Osteocyte (in vitro differentiated cells): Measurements from ENCODE around the gene TSHZ3. TPM values are rescaled to one million over a fixed set of nuclear protein-coding genes. Genes with fewer than 3 reads are reported as not detected.

Source experiments
- DNase-seq: peaks from one replicate; pipeline ENCODE4 v3.0.0; 2021; ENCODE audit warnings: mixed read lengths; ENCODE audit not compliant: unreplicated experiment; ENCODE audit errors: extremely low spot score
- H3K27ac Mint-ChIP-seq: one replicate; pipeline ENCODE4 v1.8.0; 2021; ENCODE audit warnings: mild to moderate bottlenecking, mixed read lengths; ENCODE audit not compliant: unreplicated experiment
- H3K27me3 Mint-ChIP-seq: one replicate; pipeline ENCODE4 v1.8.0; 2021; ENCODE audit warnings: mixed read lengths; ENCODE audit not compliant: unreplicated experiment
- H3K36me3 Mint-ChIP-seq: one replicate; pipeline ENCODE4 v1.8.0; 2021; ENCODE audit warnings: mixed read lengths; ENCODE audit not compliant: unreplicated experiment
- H3K4me1 Mint-ChIP-seq: one replicate; pipeline ENCODE4 v1.8.0; 2021; ENCODE audit warnings: mixed read lengths; ENCODE audit not compliant: unreplicated experiment
- H3K4me3 Mint-ChIP-seq: one replicate; pipeline ENCODE4 v1.8.0; 2021; ENCODE audit warnings: mild to moderate bottlenecking, moderate library complexity, mixed read lengths; ENCODE audit not compliant: unreplicated experiment
- H3K9me3 Mint-ChIP-seq: one replicate; pipeline ENCODE4 v1.8.0; 2021; ENCODE audit warnings: mixed read lengths; ENCODE audit not compliant: unreplicated experiment
- CTCF ChIP-seq: fragments of 200-600 bp; sonication (generic); IDR thresholded peaks from 2 replicates; pipeline ENCODE4 v1.5.0; 2021; ENCODE audit warnings: antibody characterized with exemption, mild to moderate bottlenecking, moderate library complexity
- long read RNA-seq: library from polyadenylated mRNA; unstranded; transcript quantifications from one replicate; pipeline ENCODE4 v2.0.0, GENCODE V29; 2021
- total RNA-seq: library from RNA; stranded (reverse); gene quantifications from 2 replicates; pipeline ENCODE4 v1.2.1, GENCODE V29; 2021

TSHZ3 gene
- 10.7 and 11.9 TPM in 2 replicates for total RNA-seq
- long read RNA-seq, full-length matches to known transcripts: 3 of 25 reads
- long read RNA-seq, partial matches to known transcripts: 2 of 25 reads
- long read RNA-seq, other reads (novel, unspliced or antisense): 20 of 25 reads

- TF ChIP-seq CTCF: no peak
- no peaks in the 10 kb centered on the region for H3K9me3 Mint-ChIP-seq
- H3K4me3 Mint-ChIP-seq: peak within 1 kb of the TSS; percentile 87
- peak; percentile 88 for DNase-seq
- H3K27me3 Mint-ChIP-seq: peaks cover 30% of the 10 kb centered on the region
- peaks cover 4% of the 10 kb centered on the region for H3K36me3 Mint-ChIP-seq
- H3K4me1 Mint-ChIP-seq: peaks cover 32% of the 10 kb centered on the region
- H3K27ac Mint-ChIP-seq: peak within 1 kb of the TSS; percentile 80
These were observed at the start of gene TSHZ3 for GRCh38 chr19:31349160-31349881. TSS of gene TSHZ3 (minus strand) at chr19:31349436. CDS start at chr19:31349219, 217 bp downstream.

GRCh38 chr19:31397308-31397707, 48.1 kb upstream of the TSHZ3 start:
- no peak for TF ChIP-seq CTCF
- peaks cover 42% of the 10 kb centered on the region for H3K27me3 Mint-ChIP-seq
- no peaks in the 10 kb centered on the region for H3K4me1 Mint-ChIP-seq
- no peaks in the 10 kb centered on the region for H3K36me3 Mint-ChIP-seq
- no peaks in the 10 kb centered on the region for H3K9me3 Mint-ChIP-seq
- DNase-seq: no peak
- H3K4me3 Mint-ChIP-seq: no peak overlapping the region
- H3K27ac Mint-ChIP-seq: no peak overlapping the region

- no peaks in the 10 kb centered on the region for H3K4me1 Mint-ChIP-seq
- H3K36me3 Mint-ChIP-seq: no peaks in the 10 kb centered on the region
- peaks cover 25% of the 10 kb centered on the region for H3K27me3 Mint-ChIP-seq
- no peak for DNase-seq
- H3K9me3 Mint-ChIP-seq: peaks cover 3% of the 10 kb centered on the region
- no peak for TF ChIP-seq CTCF
- no peak overlapping the region for H3K27ac Mint-ChIP-seq
- no peak overlapping the region for H3K4me3 Mint-ChIP-seq
These were observed 43.2 kb upstream of the TSHZ3 start for GRCh38 chr19:31392464-31392863.

GRCh38 chr19:31391518-31391917, 42.3 kb upstream of the TSHZ3 start:
- no peak overlapping the region for H3K4me3 Mint-ChIP-seq
- peaks cover 25% of the 10 kb centered on the region for H3K27me3 Mint-ChIP-seq
- peaks cover 3% of the 10 kb centered on the region for H3K9me3 Mint-ChIP-seq
- H3K4me1 Mint-ChIP-seq: no peaks in the 10 kb centered on the region
- no peak for TF ChIP-seq CTCF
- no peak for DNase-seq
- H3K27ac Mint-ChIP-seq: no peak overlapping the region
- H3K36me3 Mint-ChIP-seq: no peaks in the 10 kb centered on the region

GRCh38 chr19:31390711-31391110, 41.5 kb upstream of the TSHZ3 start:
- peaks cover 18% of the 10 kb centered on the region for H3K27me3 Mint-ChIP-seq
- peaks cover 3% of the 10 kb centered on the region for H3K9me3 Mint-ChIP-seq
- no peak for DNase-seq
- no peak for TF ChIP-seq CTCF
- H3K4me3 Mint-ChIP-seq: no peak overlapping the region
- no peak overlapping the region for H3K27ac Mint-ChIP-seq
- no peaks in the 10 kb centered on the region for H3K36me3 Mint-ChIP-seq
- H3K4me1 Mint-ChIP-seq: no peaks in the 10 kb centered on the region
